HG02981 (cell line): Measurements from ENCODE around the gene LRR1.
"Not testable (repeated sequence)": the region's sequence is repeated elsewhere in the genome, so short reads cannot be mapped to it uniquely, and the experiment has no call there.

ENCODE experiments used
- ATAC-seq: cut with Tn5 transposase; IDR thresholded peaks from one replicate; pipeline ENCODE4 v1.9.1; 2021; ENCODE audit warnings: mild to moderate bottlenecking, moderate library complexity; ENCODE audit not compliant: unreplicated experiment

LRR1 gene

DNA sequence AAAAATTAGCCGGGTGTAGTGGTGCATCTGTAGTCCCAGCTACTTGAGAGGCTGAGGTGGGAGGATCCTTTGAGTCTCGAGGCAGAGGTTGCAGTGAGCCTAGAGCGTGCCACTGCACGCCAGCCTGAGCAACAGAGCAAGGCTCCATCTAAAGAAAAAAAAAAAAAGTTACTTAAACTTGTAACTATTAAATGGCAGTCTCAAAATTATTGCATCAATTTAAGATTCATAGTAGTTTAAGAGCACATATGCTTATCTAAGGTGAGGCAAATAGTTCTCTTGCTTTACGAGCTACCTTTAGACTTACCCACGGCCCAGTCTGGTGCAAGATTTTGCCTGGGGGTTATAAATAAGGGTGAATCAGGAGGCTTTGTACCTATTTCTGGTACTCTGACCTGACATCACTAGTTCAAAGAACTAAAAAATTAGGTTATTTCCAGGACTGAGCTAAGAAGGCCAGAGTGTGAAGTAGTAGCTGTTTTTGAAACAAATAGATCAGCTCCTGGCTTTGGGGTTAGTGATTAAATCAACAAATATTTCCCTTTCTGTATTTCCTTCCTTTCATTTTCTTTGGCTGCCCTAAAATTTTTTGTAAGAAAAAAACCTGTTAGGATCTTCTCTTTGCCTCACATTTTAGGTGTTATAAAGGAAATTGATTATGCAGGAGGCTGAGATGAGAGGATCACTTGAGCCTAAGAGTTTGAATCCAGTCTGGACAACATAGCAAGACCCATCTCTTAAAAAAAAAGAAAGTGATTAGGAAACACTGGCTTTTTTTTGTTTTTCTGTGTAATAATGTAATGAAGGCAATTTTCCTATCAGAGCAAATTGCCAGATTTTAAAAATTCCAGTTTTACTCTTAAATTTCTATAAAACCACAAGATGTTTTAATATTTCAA, 25.4 kb downstream of the LRR1 start:
- no peak for ATAC-seq

- peak; percentile 73 for ATAC-seq
These were observed 35.2 kb downstream of the LRR1 start for GRCh38 chr14:49633640-49634546.

- peak; percentile 27 for ATAC-seq
These were observed 36.0 kb downstream of the LRR1 start, which contains the start of gene DNAAF2 for GRCh38 chr14:49634547-49635334. TSS of gene DNAAF2 (minus strand) at chr14:49635244. CDS start at chr14:49635149, 95 bp downstream.

GRCh38 chr14:49636866-49637265, 38.1 kb downstream of the LRR1 start:
- no peak for ATAC-seq

DNA sequence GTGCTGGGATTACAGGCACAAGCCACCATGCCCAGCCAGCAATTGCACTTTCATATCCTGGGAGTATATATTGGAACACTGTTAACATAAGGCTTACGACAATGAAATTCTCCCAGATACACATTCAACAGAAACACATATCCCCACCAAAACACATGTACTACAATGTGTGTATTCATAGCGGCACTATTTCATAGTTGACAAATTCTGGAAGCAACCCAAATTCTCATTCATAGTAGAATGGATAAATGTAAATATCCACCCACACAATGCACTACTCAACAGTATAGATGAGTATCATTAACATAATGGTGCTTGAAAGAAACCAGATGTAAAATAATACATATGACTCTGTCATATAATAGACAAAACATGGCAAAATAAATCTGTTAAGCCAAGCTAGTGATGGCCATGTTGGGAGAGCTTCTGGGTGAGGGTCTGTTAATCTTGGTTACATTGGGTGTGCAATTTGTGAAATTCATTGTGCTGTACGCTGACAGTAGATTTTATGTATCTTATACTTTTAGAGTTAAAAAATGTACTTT, 38.9 kb downstream of the LRR1 start:
- no peak for ATAC-seq

GRCh38 chr14:49640540-49641417, 42.0 kb downstream of the LRR1 start:
- ATAC-seq: no peak

DNA sequence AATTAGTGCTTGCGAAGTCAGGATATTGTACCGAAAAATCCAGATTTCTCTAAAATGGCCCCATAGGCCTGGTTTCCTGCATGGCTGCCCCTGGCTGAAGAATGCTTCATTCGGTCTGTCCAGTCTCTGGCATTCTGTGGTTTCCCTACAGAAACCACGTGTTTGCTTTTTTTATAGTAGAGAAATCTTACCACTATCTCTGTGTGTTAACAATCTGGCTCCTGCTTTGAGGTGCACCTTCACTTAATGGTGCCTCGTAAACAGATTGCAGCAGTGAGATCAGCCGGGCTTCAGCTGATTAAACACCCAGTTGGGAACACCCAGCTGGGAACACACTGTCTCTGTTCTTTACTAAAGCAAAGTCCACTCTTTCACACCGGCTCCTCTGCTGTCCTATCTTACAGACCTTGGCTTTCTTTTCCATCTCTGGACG, 43.0 kb downstream of the LRR1 start:
- no peak for ATAC-seq

GRCh38 chr14:49642163-49642562, 43.4 kb downstream of the LRR1 start:
- no peak for ATAC-seq

- no peak for ATAC-seq
These were observed 54.8 kb downstream of the LRR1 start for GRCh38 chr14:49653508-49653907.

DNA sequence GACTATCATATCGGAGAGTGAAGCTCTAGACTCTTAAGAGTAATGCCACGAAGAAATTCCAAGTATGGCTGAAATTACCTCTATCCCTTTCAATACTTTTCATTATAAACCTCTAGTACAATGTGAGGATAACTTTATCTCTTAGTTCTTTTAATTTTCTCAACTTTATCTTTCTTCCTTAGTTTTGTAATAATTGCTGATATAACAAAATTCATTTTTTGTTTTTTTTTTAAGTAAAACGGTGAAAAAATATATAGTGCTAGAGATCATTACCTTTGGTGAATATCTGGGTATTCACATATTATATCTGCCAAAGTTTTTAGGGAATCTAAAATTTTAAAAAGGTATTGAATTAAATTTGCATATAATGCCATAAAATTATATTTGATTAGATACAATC, 55.8 kb downstream of the LRR1 start:
- no peak for ATAC-seq

- ATAC-seq: not testable (repeated sequence)
These were observed 58.8 kb downstream of the LRR1 start for GRCh38 chr14:49657500-49657899.

DNA sequence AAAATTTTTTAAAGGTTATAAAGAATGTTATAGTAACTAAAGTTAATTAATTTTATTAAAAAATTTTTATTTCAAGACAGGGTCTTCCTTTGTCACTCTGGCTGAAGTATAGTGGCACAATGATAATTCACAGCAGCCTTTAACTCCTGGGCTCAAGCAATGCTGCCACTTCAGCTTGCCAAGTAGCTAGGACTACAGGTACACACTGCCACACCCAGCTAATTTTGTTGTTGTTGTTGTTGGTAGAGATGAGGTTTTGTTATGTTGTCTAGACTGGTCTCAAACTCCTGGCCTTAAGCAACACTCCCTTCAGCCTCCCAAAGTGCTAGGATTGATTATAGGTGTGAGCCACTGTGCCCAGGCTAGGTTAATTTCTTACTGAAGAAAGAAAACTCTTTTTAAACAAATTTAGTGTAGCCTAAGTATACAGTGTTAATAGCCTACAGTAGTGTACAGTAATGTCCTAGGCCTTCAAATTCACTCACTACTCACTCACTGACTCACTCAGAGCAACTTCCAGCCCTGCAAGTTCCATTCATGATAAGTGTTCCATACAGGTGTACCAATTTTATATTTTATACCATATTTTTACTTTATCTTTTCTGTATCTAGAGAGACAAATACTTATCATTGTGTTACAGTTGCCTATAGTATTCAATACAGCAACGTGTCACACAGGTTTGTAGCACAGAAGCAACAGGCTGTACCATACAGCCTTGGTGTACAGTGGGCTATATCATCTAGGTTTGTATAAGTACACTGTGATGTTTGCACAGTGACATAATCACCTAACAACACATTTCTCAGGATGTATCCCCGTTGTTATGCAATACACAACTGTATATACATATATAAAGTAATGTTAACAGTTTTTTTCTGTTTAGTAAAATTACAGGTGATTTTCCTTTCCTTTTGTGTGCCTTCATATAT, 61.1 kb downstream of the LRR1 start:
- no peak for ATAC-seq
